Measurements from ENCODE around the gene ARHGAP44. TPM values are rescaled to one million over a fixed set of nuclear protein-coding genes. Genes with fewer than 3 reads are reported as not detected.

The ARHGAP44 gene
- total RNA-seq, 1 experiment from 2014 or later = 7.3 TPM

DNA sequence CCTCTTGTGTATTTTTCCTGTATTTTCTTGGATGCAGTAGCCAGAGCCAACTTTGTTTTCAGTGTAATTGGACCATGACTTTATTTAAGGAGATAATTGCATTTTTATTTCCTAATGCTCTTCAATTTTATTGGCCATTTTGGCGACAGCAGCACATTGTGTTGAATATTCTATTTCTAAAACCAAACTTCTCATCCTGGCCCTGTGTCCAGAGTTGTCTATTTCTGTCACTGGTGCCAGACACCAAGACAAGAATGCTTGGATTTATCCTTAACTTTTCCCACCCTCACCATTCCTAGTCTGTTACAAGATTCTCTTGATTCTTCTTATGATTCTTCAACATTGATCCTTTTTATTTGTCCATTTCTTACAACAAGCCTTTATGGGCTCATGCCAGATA, 37.1 kb downstream of the ARHGAP44 start:
- Histone ChIP-seq H3K4me1 (ENCODE audit: control insufficient read depth in 1 of 2, insufficient read depth in 2 of 2, low read length in 2 of 2) (no peaks in the 10 kb centered on the region), H3K9me3 (ENCODE audit: control insufficient read depth in 1 of 2, insufficient read depth in 1 of 2, low read depth in 1 of 2, low read length in 2 of 2) (peaks cover 3 to 9% of the 10 kb centered on the region in 2 experiments; a peak in 2 of 4 replicates), H3K4me3 (replicated peaks in 1 of 2; ENCODE audit: low read depth in 1 of 2, low read length in 2 of 2) (no peak overlapping the region), H2AFZ (ENCODE audit: low read depth, low read length, poor library complexity, severe bottlenecking) (no peak overlapping the region), H3K36me3 (ENCODE audit: control insufficient read depth in 1 of 2, insufficient read depth in 2 of 2, low read length in 2 of 2) (no peaks in the 10 kb centered on the region), H3K9ac (ENCODE audit: low read length) (no peak overlapping the region), H4K20me1 (ENCODE audit: insufficient read depth) (no peaks in the 10 kb centered on the region), H3K27ac (ENCODE audit: low read depth, low read length) (no peak overlapping the region), H3K79me2 (ENCODE audit: insufficient read depth, low read length) (no peaks in the 10 kb centered on the region), H3K27me3 (ENCODE audit: insufficient read depth, low read length) (no peaks in the 10 kb centered on the region), H3K4me2 (ENCODE audit: low read length) (no peak overlapping the region), H3K9me2 (ENCODE audit: insufficient read depth) (no peaks in the 10 kb centered on the region)
- DNase-seq (ENCODE audit: low read depth, low spot score) (no peak), ATAC-seq (no peak)
- CTCF ChIA-PET = no interaction called here
- RAD21 ChIA-PET (ENCODE audit: low non-redundant PET in 1 of 2, low total read pairs in 2 of 2, uncharacterized antibody in 2 of 2, unreplicated experiment in 2 of 2) = no interaction called here
- intact Hi-C loops (cut with micrococcal nuclease) = no loop called here
- BruUV-seq (replicated peaks) = no TSS peak
- POLR2A ChIA-PET = no interaction called here
- TF ChIP-seq, protein P1, sequence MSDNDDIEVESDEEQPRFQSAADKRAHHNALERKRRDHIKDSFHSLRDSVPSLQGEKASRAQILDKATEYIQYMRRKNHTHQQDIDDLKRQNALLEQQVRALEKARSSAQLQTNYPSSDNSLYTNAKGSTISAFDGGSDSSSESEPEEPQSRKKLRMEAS (IDR thresholded peaks at IDR 0.05) = no peak
- TF ChIP-seq POLR2A (IDR thresholded peaks at IDR 0.05; ENCODE audit: borderline replicate concordance, extremely low read depth, insufficient read depth, insufficient read length) = no peak
- TF ChIP-seq, protein P2, sequence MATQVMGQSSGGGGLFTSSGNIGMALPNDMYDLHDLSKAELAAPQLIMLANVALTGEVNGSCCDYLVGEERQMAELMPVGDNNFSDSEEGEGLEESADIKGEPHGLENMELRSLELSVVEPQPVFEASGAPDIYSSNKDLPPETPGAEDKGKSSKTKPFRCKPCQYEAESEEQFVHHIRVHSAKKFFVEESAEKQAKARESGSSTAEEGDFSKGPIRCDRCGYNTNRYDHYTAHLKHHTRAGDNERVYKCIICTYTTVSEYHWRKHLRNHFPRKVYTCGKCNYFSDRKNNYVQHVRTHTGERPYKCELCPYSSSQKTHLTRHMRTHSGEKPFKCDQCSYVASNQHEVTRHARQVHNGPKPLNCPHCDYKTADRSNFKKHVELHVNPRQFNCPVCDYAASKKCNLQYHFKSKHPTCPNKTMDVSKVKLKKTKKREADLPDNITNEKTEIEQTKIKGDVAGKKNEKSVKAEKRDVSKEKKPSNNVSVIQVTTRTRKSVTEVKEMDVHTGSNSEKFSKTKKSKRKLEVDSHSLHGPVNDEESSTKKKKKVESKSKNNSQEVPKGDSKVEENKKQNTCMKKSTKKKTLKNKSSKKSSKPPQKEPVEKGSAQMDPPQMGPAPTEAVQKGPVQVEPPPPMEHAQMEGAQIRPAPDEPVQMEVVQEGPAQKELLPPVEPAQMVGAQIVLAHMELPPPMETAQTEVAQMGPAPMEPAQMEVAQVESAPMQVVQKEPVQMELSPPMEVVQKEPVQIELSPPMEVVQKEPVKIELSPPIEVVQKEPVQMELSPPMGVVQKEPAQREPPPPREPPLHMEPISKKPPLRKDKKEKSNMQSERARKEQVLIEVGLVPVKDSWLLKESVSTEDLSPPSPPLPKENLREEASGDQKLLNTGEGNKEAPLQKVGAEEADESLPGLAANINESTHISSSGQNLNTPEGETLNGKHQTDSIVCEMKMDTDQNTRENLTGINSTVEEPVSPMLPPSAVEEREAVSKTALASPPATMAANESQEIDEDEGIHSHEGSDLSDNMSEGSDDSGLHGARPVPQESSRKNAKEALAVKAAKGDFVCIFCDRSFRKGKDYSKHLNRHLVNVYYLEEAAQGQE (IDR thresholded peaks at IDR 0.05; ENCODE audit: low read depth) = no peak
- no peak for TF ChIP-seq ELF1 (IDR thresholded peaks at IDR 0.05; ENCODE audit: borderline replicate concordance, low read depth)
- no peak for TF ChIP-seq YY1 (IDR thresholded peaks at IDR 0.05; ENCODE audit: extremely low read depth, insufficient replicate concordance, low read depth, low read length)
- no peak for TF ChIP-seq EZH2 (IDR thresholded peaks at IDR 0.05)
- TF ChIP-seq, protein P3, sequence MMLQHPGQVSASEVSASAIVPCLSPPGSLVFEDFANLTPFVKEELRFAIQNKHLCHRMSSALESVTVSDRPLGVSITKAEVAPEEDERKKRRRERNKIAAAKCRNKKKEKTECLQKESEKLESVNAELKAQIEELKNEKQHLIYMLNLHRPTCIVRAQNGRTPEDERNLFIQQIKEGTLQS (IDR thresholded peaks at IDR 0.05) = no peak
- TF ChIP-seq, protein P4, sequence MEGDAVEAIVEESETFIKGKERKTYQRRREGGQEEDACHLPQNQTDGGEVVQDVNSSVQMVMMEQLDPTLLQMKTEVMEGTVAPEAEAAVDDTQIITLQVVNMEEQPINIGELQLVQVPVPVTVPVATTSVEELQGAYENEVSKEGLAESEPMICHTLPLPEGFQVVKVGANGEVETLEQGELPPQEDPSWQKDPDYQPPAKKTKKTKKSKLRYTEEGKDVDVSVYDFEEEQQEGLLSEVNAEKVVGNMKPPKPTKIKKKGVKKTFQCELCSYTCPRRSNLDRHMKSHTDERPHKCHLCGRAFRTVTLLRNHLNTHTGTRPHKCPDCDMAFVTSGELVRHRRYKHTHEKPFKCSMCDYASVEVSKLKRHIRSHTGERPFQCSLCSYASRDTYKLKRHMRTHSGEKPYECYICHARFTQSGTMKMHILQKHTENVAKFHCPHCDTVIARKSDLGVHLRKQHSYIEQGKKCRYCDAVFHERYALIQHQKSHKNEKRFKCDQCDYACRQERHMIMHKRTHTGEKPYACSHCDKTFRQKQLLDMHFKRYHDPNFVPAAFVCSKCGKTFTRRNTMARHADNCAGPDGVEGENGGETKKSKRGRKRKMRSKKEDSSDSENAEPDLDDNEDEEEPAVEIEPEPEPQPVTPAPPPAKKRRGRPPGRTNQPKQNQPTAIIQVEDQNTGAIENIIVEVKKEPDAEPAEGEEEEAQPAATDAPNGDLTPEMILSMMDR (IDR thresholded peaks at IDR 0.05 in 2 of 3, conservative IDR thresholded peaks at IDR 0.05 in 1 of 3; ENCODE audit: borderline replicate concordance in 1 of 3, insufficient read depth in 1 of 3, low read depth in 2 of 3, low read length in 2 of 3) = no peak
